Glutamatergic neuron (in vitro differentiated cells): ENCODE measurements around the gene IL18RAP. TPM values are rescaled to one million over a fixed set of nuclear protein-coding genes. Genes with fewer than 3 reads are reported as not detected.

Experiments
- DNase-seq: peaks from one replicate; pipeline ENCODE4 v3.0.0; 2022
- H3K27ac Mint-ChIP-seq: one replicate; pipeline ENCODE4 v1.8.0; 2020; ENCODE audit warnings: mild to moderate bottlenecking, mixed read lengths, inconsistent platforms; ENCODE audit not compliant: unreplicated experiment
- H3K27me3 Mint-ChIP-seq: one replicate; pipeline ENCODE4 v1.8.0; 2020; ENCODE audit warnings: mild to moderate bottlenecking, moderate library complexity, mixed read lengths, inconsistent platforms; ENCODE audit not compliant: unreplicated experiment
- H3K36me3 Mint-ChIP-seq: one replicate; pipeline ENCODE4 v1.8.0; 2020; ENCODE audit warnings: mild to moderate bottlenecking, mixed read lengths, inconsistent platforms; ENCODE audit not compliant: unreplicated experiment
- H3K4me1 Mint-ChIP-seq: one replicate; pipeline ENCODE4 v1.8.0; 2020; ENCODE audit warnings: mild to moderate bottlenecking, low read depth, mixed read lengths, inconsistent platforms; ENCODE audit not compliant: unreplicated experiment
- H3K4me3 Mint-ChIP-seq: one replicate; pipeline ENCODE4 v1.8.0; 2020; ENCODE audit warnings: mild to moderate bottlenecking, mixed read lengths, inconsistent platforms; ENCODE audit not compliant: unreplicated experiment
- H3K9me3 Mint-ChIP-seq: one replicate; pipeline ENCODE4 v1.8.0; 2020; ENCODE audit warnings: mild to moderate bottlenecking, moderate library complexity, mixed read lengths, inconsistent platforms; ENCODE audit not compliant: unreplicated experiment
- total RNA-seq: library from RNA; stranded (reverse); fragmentation: NEBNext Ultra II Directional; extraction: Animal tissue kit (Norgen Biotek cat#: 25700); gene quantifications from one replicate; pipeline ENCODE4 v1.2.1, GENCODE V29; 2021; ENCODE audit not compliant: unreplicated experiment
- TF ChIP-seq, protein P1 (sequence below): fragments of 200-600 bp; sonication (generic); IDR thresholded peaks from one replicate; pipeline ENCODE4 v1.5.0; 2021; ENCODE audit not compliant: partially characterized antibody, unreplicated experiment

Gene IL18RAP
- total RNA-seq, 1 donor from 2014 or later, result not detected

DNA sequence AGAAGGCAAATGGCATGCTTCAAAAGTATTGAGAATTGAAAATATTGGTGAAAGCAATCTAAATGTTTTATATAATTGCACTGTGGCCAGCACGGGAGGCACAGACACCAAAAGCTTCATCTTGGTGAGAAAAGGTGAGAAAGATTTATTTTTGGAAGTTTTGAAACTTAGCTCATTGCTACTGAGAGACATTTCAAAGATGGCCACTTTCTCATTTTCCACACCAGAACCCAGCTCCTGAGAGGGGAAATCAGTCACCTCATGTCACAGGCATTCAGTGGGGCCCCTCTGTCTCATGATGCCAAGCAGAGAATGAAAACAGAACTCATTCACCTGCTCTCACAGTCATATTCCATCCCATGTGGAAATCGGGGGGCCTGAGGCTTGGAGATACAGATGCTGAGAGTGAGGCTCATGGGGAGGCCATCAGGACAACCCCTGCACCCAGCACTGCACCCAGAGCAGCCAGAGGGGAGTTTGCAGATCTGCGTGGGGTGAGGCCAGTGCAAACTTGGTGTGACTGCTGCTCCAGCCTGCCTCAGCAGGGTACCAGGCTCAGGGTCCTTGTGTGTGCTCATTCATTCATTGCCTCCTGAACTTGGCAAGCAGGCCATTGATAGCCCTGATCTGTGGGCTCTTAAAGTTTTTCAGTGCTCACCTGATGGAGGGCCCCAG lies 36.0 kb upstream of the IL18RAP start:
- Mint-ChIP-seq H3K27ac (no peak overlapping the region), H3K27me3 (no peaks in the 10 kb centered on the region), H3K36me3 (no peaks in the 10 kb centered on the region), H3K4me1 (no peaks in the 10 kb centered on the region), H3K4me3 (no peak overlapping the region), H3K9me3 (no peaks in the 10 kb centered on the region)
- TF ChIP-seq, protein P1, sequence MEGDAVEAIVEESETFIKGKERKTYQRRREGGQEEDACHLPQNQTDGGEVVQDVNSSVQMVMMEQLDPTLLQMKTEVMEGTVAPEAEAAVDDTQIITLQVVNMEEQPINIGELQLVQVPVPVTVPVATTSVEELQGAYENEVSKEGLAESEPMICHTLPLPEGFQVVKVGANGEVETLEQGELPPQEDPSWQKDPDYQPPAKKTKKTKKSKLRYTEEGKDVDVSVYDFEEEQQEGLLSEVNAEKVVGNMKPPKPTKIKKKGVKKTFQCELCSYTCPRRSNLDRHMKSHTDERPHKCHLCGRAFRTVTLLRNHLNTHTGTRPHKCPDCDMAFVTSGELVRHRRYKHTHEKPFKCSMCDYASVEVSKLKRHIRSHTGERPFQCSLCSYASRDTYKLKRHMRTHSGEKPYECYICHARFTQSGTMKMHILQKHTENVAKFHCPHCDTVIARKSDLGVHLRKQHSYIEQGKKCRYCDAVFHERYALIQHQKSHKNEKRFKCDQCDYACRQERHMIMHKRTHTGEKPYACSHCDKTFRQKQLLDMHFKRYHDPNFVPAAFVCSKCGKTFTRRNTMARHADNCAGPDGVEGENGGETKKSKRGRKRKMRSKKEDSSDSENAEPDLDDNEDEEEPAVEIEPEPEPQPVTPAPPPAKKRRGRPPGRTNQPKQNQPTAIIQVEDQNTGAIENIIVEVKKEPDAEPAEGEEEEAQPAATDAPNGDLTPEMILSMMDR, result no peak
- DNase-seq, result no peak

DNA sequence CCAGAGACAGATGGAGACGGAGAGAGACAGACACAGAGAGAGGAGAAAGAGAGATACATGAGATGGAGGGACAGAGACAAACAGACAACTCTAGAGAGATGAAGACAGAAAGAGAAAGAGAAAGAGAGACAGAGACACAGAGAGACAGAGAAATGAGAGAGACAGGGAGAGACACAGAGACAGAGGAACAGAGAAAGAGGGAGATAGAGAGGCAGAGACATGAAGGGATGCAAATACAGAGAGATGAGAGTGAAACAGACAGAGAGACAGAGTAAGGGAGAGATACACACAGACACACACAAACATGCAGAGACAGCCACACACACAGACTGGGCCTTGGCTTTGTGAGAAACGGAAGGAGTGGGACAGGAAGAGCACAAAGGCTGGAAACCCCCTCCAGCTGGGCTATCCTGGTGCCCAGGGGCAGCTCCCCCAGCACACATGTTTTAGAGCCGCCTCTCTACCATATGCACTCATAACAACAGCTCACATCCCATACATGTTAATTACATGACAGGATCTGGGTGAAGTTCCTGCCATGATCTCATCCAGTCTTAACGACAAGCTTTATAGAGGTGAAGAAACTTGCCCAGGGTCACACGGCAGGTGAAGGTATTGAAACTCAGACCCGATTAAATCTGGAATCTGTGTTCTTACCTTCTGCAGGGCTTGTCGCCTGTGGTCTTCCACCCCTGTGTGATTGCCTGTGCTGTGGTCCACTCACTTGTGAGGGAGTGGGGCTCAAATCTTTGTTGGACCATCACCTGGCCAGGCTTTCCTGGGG lies 35.0 kb upstream of the IL18RAP start:
- Mint-ChIP-seq H3K4me1 (no peaks in the 10 kb centered on the region), H3K36me3 (no peaks in the 10 kb centered on the region), H3K9me3 (no peaks in the 10 kb centered on the region), H3K27me3 (no peaks in the 10 kb centered on the region), H3K4me3 (no peak overlapping the region), H3K27ac (no peak overlapping the region)
- DNase-seq, result no peak
- TF ChIP-seq, protein P1, result no peak

DNA sequence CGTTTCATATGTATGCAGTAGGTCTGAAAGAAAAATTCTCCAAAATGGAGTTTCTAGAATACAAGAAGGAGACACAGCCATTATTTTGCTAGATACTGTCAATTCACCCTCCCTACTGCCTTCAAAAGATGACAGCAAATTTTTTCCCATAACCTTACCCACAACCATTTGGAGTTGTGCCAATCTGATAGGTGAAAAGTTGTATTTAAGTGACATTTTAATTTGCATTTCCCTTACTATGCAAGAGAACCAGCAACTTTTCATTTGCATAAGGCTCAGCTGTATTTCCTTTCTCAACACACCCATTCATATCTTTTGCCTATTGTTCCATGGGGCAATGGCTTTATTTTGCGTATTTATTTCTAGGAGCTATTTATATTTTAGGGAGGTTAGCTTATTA lies 31.4 kb upstream of the IL18RAP start:
- no peaks in the 10 kb centered on the region for H3K9me3 Mint-ChIP-seq

DNA sequence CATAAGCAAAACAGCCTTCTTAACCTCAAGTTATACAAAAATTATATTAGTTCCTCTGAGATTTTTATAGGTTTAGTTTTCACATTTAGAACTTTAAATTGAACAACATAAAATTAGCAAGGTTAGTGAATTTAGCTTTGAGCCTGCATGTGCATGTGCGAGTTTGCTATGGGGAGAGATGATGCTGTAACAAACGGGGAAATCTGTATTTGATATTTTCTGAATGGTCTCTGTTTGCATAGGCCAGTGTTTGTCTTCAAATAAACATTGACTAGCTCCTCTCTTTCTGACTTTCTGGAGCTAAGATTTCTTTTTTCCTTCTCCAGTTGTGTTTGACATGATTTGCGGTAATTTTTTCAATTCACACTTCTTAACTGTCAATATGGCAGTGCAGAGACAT lies 30.9 kb upstream of the IL18RAP start:
- no peak overlapping the region for H3K27ac Mint-ChIP-seq
- H3K9me3 Mint-ChIP-seq, result no peaks in the 10 kb centered on the region
- H3K4me3 Mint-ChIP-seq, result no peak overlapping the region
- H3K36me3 Mint-ChIP-seq, result no peaks in the 10 kb centered on the region
- no peaks in the 10 kb centered on the region for H3K27me3 Mint-ChIP-seq
- H3K4me1 Mint-ChIP-seq, result no peaks in the 10 kb centered on the region
- TF ChIP-seq, protein P1, result no peak
- DNase-seq, result no peak

More for the DNA sequence above, 31.4 kb upstream of the IL18RAP start:
- TF ChIP-seq, protein P1, result no peak
- no peaks in the 10 kb centered on the region for H3K27me3 Mint-ChIP-seq
- DNase-seq, result no peak
- no peak overlapping the region for H3K4me3 Mint-ChIP-seq
- no peaks in the 10 kb centered on the region for H3K4me1 Mint-ChIP-seq
- no peaks in the 10 kb centered on the region for H3K36me3 Mint-ChIP-seq
- no peak overlapping the region for H3K27ac Mint-ChIP-seq

DNA sequence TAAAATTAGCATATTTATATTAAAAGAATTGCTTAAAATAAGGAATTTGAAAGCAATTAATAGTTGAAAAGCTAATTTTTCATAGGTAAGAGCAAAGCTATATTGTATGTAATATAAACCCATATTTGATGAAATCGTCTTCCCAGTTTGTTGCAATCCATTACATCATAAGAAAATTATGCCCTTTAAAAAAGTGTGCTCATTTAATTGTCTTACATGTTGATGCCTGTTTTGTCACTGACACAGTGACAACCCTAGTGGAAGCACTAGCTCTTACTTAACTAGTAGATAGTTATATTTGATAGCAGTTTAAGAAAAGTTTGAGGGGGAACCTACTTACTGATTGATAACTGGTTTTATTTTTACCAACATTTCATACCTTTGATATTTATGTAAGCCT lies 30.0 kb upstream of the IL18RAP start:
- Mint-ChIP-seq H3K4me1 (no peaks in the 10 kb centered on the region), H3K36me3 (no peaks in the 10 kb centered on the region), H3K27ac (no peak overlapping the region), H3K4me3 (no peak overlapping the region), H3K9me3 (no peaks in the 10 kb centered on the region), H3K27me3 (no peaks in the 10 kb centered on the region)
- no peak for DNase-seq
- TF ChIP-seq, protein P1, result no peak
